ENCODE results near the gene SFT2D2. TPM values are rescaled to one million over a fixed set of nuclear protein-coding genes. Genes with fewer than 3 reads are reported as not detected.

SFT2D2 gene
- total RNA-seq, 1 donor: 75.1 TPM

GRCh38 chr1:168235937-168236336, 10.1 kb downstream of the SFT2D2 start:
- peaks cover 5% of the 10 kb centered on the region for H3K4me1 ChIP-seq (ENCODE audit: insufficient read depth, low read length)
- H3K4me3 ChIP-seq (ENCODE audit: low read length): no peak overlapping the region
- no peaks in the 10 kb centered on the region for H3K9me3 ChIP-seq (ENCODE audit: low read depth, low read length)
- H3K27me3 ChIP-seq (ENCODE audit: insufficient read depth, low read length): no peaks in the 10 kb centered on the region

GRCh38 chr1:168236836-168237611, 11.2 kb downstream of the SFT2D2 start:
- Histone ChIP-seq H3K4me3 (ENCODE audit: low read length) (no peak overlapping the region), H3K9me3 (ENCODE audit: low read depth, low read length) (no peaks in the 10 kb centered on the region), H3K4me1 (ENCODE audit: insufficient read depth, low read length) (peaks cover 3% of the 10 kb centered on the region), H3K27me3 (ENCODE audit: insufficient read depth, low read length) (no peaks in the 10 kb centered on the region)

- H3K4me3 ChIP-seq (ENCODE audit: low read length): no peak overlapping the region
- peaks cover 8% of the 10 kb centered on the region for H3K4me1 ChIP-seq (ENCODE audit: insufficient read depth, low read length)
- H3K27me3 ChIP-seq (ENCODE audit: insufficient read depth, low read length): no peaks in the 10 kb centered on the region
- H3K9me3 ChIP-seq (ENCODE audit: low read depth, low read length): no peaks in the 10 kb centered on the region
Measured at GRCh38 chr1:168243198-168243597, 17.4 kb downstream of the SFT2D2 start.

- peaks cover 8% of the 10 kb centered on the region for H3K4me1 ChIP-seq (ENCODE audit: insufficient read depth, low read length)
- H3K4me3 ChIP-seq (ENCODE audit: low read length): no peak overlapping the region
- no peaks in the 10 kb centered on the region for H3K9me3 ChIP-seq (ENCODE audit: low read depth, low read length)
- H3K27me3 ChIP-seq (ENCODE audit: insufficient read depth, low read length): no peaks in the 10 kb centered on the region
Measured at GRCh38 chr1:168243636-168244212, 17.9 kb downstream of the SFT2D2 start.

- H3K27me3 ChIP-seq (ENCODE audit: insufficient read depth, low read length): no peaks in the 10 kb centered on the region
- H3K4me3 ChIP-seq (ENCODE audit: low read length): no peak overlapping the region
- no peaks in the 10 kb centered on the region for H3K9me3 ChIP-seq (ENCODE audit: low read depth, low read length)
- peaks cover 8% of the 10 kb centered on the region for H3K4me1 ChIP-seq (ENCODE audit: insufficient read depth, low read length)
Measured at GRCh38 chr1:168245042-168245441, 19.2 kb downstream of the SFT2D2 start.

GRCh38 chr1:168246506-168246905, 20.7 kb downstream of the SFT2D2 start:
- no peaks in the 10 kb centered on the region for H3K9me3 ChIP-seq (ENCODE audit: low read depth, low read length)
- peaks cover 8% of the 10 kb centered on the region for H3K4me1 ChIP-seq (ENCODE audit: insufficient read depth, low read length)
- no peak overlapping the region for H3K4me3 ChIP-seq (ENCODE audit: low read length)
- H3K27me3 ChIP-seq (ENCODE audit: insufficient read depth, low read length): no peaks in the 10 kb centered on the region

GRCh38 chr1:168252204-168252733, 26.5 kb downstream of the SFT2D2 start:
- Histone ChIP-seq H3K4me1 (ENCODE audit: insufficient read depth, low read length) (no peaks in the 10 kb centered on the region), H3K4me3 (ENCODE audit: low read length) (no peak overlapping the region), H3K27me3 (ENCODE audit: insufficient read depth, low read length) (no peaks in the 10 kb centered on the region), H3K9me3 (ENCODE audit: low read depth, low read length) (peaks cover 20% of the 10 kb centered on the region)

GRCh38 chr1:168256164-168256563, 30.4 kb downstream of the SFT2D2 start:
- H3K4me1 ChIP-seq (ENCODE audit: insufficient read depth, low read length): no peaks in the 10 kb centered on the region
- H3K4me3 ChIP-seq (ENCODE audit: low read length): no peak overlapping the region
- peaks cover 20% of the 10 kb centered on the region for H3K9me3 ChIP-seq (ENCODE audit: low read depth, low read length)
- H3K27me3 ChIP-seq (ENCODE audit: insufficient read depth, low read length): no peaks in the 10 kb centered on the region

- Histone ChIP-seq H3K4me1 (ENCODE audit: insufficient read depth, low read length) (no peaks in the 10 kb centered on the region), H3K27me3 (ENCODE audit: insufficient read depth, low read length) (no peaks in the 10 kb centered on the region), H3K4me3 (ENCODE audit: low read length) (no peak overlapping the region), H3K9me3 (ENCODE audit: low read depth, low read length) (peaks cover 20% of the 10 kb centered on the region)
Measured at GRCh38 chr1:168257397-168257796, 31.6 kb downstream of the SFT2D2 start.

- no peaks in the 10 kb centered on the region for H3K4me1 ChIP-seq (ENCODE audit: insufficient read depth, low read length)
- no peaks in the 10 kb centered on the region for H3K27me3 ChIP-seq (ENCODE audit: insufficient read depth, low read length)
- peaks cover 20% of the 10 kb centered on the region for H3K9me3 ChIP-seq (ENCODE audit: low read depth, low read length)
- no peak overlapping the region for H3K4me3 ChIP-seq (ENCODE audit: low read length)
Measured at GRCh38 chr1:168259567-168259966, 33.8 kb downstream of the SFT2D2 start.

- Histone ChIP-seq H3K4me1 (ENCODE audit: insufficient read depth, low read length) (no peaks in the 10 kb centered on the region), H3K27me3 (ENCODE audit: insufficient read depth, low read length) (no peaks in the 10 kb centered on the region), H3K9me3 (ENCODE audit: low read depth, low read length) (peaks cover 14% of the 10 kb centered on the region)
Measured at GRCh38 chr1:168260393-168260792, 34.6 kb downstream of the SFT2D2 start.

GRCh38 chr1:168261390-168261789, 35.6 kb downstream of the SFT2D2 start:
- Histone ChIP-seq H3K27me3 (ENCODE audit: insufficient read depth, low read length) (no peaks in the 10 kb centered on the region), H3K9me3 (ENCODE audit: low read depth, low read length) (peaks cover 4% of the 10 kb centered on the region), H3K4me1 (ENCODE audit: insufficient read depth, low read length) (no peaks in the 10 kb centered on the region), H3K4me3 (ENCODE audit: low read length) (no peak overlapping the region)

More at GRCh38 chr1:168260393-168260792, 34.6 kb downstream of the SFT2D2 start:
- H3K4me3 ChIP-seq (ENCODE audit: low read length): no peak overlapping the region

GRCh38 chr1:168263130-168263529, 37.3 kb downstream of the SFT2D2 start:
- Histone ChIP-seq H3K4me1 (ENCODE audit: insufficient read depth, low read length) (no peaks in the 10 kb centered on the region), H3K4me3 (ENCODE audit: low read length) (no peak overlapping the region), H3K9me3 (ENCODE audit: low read depth, low read length) (no peaks in the 10 kb centered on the region), H3K27me3 (ENCODE audit: insufficient read depth, low read length) (no peaks in the 10 kb centered on the region)

GRCh38 chr1:168264296-168264695, 38.5 kb downstream of the SFT2D2 start:
- Histone ChIP-seq H3K4me1 (ENCODE audit: insufficient read depth, low read length) (no peaks in the 10 kb centered on the region), H3K27me3 (ENCODE audit: insufficient read depth, low read length) (no peaks in the 10 kb centered on the region), H3K9me3 (ENCODE audit: low read depth, low read length) (no peaks in the 10 kb centered on the region), H3K4me3 (ENCODE audit: low read length) (no peak overlapping the region)

GRCh38 chr1:168265596-168265995, 39.8 kb downstream of the SFT2D2 start:
- H3K27me3 ChIP-seq (ENCODE audit: insufficient read depth, low read length): no peaks in the 10 kb centered on the region
- H3K9me3 ChIP-seq (ENCODE audit: low read depth, low read length): no peaks in the 10 kb centered on the region
- no peak overlapping the region for H3K4me3 ChIP-seq (ENCODE audit: low read length)
- H3K4me1 ChIP-seq (ENCODE audit: insufficient read depth, low read length): no peaks in the 10 kb centered on the region

Data from mononuclear cell (primary cell).